GM12878 (cell line): ENCODE measurements around the gene NET1.

Experiments
- CTCF ChIP-seq, 3 experiments: IDR thresholded peaks in 2 of 3; conservative IDR thresholded peaks in 1 of 3; 2 replicates each; pipeline ENCODE4 v1.5.1; 2011; ENCODE audit warnings: low read depth in 3 of 3, low read length in 3 of 3, mild to moderate bottlenecking in 3 of 3, control low read depth in 2 of 3, moderate library complexity in 2 of 3, inconsistent platforms in 1 of 3, mixed read lengths in 1 of 3; ENCODE audit not compliant: control insufficient read depth in 2 of 3, insufficient read depth in 1 of 3; ENCODE audit errors: extremely low read depth in 1 of 3
- EZH2 ChIP-seq: IDR thresholded peaks from 2 replicates; pipeline ENCODE4 v1.6.1; 2012; ENCODE audit warnings: low read depth, mild to moderate bottlenecking, control low read depth, inconsistent platforms, low read length, borderline replicate concordance; ENCODE audit not compliant: control insufficient read depth
- SMAD1 ChIP-seq: fragments of 450-650 bp; IDR thresholded peaks from 2 replicates; pipeline ENCODE4 v1.6.1; 2018; ENCODE audit warnings: mild to moderate bottlenecking, low read depth; ENCODE audit not compliant: partially characterized antibody
- TCF7 ChIP-seq: IDR thresholded peaks from 2 replicates; pipeline ENCODE4 v1.6.1; 2014; ENCODE audit warnings: antibody characterized with exemption, borderline replicate concordance

GRCh38 chr10:5500910-5501309 is 88.6 kb downstream of the NET1 start:
- no peak for TF ChIP-seq TCF7
- no peak for TF ChIP-seq SMAD1
- TF ChIP-seq EZH2 = no peak
- TF ChIP-seq CTCF (IDR thresholded peaks at IDR 0.05 in 2 of 3, conservative IDR thresholded peaks at IDR 0.05 in 1 of 3; ENCODE audit: control insufficient read depth in 2 of 3, extremely low read depth in 1 of 3, insufficient read depth in 1 of 3, low read depth in 3 of 3, low read length in 3 of 3) = no peak
